GM19395 (cell line): Measurements from ENCODE around the gene SIX1.
A peak's percentile ranks its signal among the peaks of the same experiment; 100 is the strongest.

ENCODE experiments used
- ATAC-seq: cut with Tn5 transposase; IDR thresholded peaks from one replicate; pipeline ENCODE4 v1.9.1; 2021; ENCODE audit warnings: mild to moderate bottlenecking, moderate library complexity; ENCODE audit not compliant: unreplicated experiment

The SIX1 gene

DNA sequence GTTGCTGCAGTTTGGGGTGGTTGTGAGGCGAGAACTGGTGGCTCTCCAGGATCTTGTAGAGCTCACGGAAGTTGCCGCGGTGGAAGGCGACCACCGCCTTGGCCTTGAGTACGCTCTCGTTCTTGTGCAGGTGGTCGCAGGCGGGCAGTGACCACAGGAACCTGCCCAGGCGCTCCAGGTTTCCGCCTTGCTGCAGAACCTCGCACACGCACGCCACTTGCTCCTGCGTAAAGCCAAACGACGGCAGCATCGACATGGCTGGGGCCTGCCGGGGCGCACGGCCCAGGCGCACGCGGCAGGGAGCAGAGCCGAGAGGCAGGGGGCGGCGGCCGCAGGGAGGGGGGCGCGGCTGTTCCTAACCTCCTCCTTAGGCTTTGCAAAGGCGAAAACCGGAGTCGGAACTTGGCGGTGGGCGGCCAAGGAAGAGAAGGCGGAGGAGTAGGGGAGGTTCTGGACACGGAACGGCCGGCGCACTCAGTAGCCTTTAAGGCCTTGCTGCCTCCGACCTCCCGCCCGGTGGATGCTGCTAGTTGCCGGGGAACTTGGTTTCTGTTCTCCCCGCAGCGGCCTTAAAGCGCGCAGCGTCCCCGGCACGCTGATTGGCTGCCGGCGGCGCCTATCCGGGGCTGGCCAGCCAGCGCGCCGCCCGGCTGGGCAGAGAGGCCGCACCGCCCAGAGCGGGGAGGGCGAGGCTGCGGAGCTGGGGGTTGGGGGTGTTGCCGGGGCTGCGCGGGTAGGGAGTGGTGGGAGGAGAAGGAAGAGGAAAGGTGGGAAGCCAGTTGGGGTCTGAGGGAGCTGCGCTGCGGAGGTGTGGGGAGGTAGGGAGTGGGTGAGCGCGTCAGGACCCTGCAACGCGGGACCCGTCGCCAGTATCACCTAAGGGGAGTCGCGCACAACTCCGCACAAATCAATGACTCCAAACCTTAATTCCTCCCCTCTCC, at the start of gene SIX1:
TSS of gene SIX1 (minus strand) at position 544 of the 941 bp plus-strand sequence. CDS start at position 256, 288 bp downstream.
- ATAC-seq = peak; percentile 50

- ATAC-seq = no peak
Observed at GRCh38 chr14:60695327-60695726, 46.0 kb upstream of the SIX1 start.

DNA sequence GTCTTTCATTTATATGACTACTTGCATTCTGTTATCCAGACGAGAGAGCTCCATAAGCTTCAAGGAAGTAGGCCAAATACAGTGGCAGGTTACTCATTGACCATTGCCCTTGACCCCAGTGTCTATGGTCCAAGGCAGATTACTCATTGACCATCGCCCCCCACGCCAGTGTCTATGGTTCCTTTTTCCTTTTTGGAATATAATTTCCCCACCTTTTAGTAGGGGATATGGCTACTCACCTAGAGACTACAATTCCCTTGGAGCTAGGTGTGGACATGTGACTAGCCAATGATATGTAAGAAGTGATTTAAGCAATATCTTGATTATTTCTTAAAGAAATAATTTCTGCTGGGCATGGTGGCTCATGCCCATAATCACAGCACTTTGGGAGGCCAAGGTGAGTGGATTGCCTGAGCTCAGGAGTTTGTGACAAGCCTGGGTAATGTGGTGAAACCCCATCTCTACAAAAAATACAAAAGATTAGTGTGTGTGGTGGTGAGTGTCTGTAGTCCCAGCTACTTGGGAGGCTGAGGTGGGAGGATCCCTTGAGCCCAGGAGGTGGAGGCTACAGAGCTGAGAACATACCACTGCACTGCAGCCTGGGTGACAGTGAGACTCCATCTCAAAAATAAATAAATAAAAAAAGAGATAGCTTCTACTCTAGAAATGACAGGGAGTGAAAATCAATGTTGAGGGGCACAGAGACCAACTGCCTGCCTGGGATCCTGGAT, 42.3 kb upstream of the SIX1 start:
- ATAC-seq = no peak

GRCh38 chr14:60686865-60687264, 37.6 kb upstream of the SIX1 start:
- ATAC-seq = no peak

GRCh38 chr14:60684203-60684602, 34.9 kb upstream of the SIX1 start:
- no peak for ATAC-seq

DNA sequence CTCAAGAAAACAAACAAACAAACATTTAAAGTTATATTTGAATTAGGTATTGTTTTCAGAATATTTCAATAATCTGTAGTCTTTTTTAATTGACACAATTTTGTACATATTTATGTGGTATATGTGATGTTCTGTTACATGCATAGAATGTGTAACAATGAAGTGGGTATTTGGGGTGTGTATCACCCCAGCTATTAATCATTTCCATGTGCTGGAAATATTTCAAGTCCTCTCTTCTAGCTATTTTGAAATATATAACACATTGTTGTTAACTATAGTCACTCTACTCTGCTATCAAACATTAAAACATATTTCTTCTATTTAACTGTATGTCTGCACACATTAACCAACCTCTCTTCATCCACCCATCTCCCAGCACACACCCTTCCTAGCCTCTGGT, 32.0 kb upstream of the SIX1 start:
- ATAC-seq = no peak

DNA sequence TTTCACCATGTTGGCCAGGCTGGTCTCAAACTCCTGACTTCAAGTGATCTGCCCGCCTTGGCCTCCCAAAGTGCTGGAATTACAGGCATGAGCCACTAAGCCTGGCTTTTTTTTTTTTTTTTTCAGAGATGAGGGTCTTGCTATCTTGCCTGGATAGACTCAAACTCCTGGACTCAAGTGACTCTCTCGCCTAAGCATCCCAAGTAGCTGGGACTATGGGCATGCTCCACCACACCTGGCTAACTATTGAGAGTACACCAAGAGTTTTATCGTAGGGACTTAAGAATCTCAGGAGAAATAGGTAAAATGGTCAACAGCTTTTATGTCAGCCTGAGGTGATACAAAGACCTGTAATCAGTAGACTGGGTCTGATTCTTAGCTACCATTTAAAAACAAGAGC, 31.2 kb upstream of the SIX1 start:
- ATAC-seq = no peak

GRCh38 chr14:60679566-60680258, 30.4 kb upstream of the SIX1 start:
- ATAC-seq = no peak

DNA sequence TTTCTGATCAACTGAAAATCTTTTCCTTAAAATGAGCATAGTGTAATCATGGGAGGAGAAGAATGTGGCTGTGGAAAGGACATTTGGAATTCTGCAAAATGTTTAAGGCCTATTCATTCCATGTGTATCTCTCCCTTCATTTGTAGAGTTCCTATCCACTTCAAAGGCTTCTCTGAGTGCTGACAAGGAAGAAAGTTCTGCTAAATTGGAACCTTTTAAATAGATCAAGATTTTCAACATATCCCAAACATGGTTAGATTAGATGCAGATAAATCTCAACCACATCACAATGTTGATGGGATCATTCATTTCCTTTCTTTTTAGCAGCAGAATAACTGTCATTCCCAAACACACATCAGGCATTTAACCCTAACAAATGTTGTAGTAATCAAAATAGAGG, 28.4 kb upstream of the SIX1 start:
- no peak for ATAC-seq

DNA sequence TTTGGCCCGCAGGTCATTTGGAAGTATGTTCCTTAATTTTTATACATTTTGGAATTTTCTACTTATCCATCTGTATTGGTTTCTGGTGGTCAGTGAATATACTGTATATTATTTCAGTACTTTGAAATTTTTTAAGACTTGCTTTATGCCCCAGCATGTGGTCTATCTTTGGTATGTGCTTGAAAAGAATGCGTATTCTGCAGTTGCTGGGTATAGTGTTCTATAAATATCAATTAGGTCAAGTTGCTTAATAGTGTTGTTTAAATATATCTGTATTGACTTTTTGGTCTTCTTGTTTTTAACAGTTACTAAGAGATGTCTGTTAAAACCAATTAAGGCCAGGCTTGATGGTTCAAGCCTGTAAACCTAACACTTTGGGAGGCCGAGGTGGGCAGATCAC, 21.7 kb upstream of the SIX1 start:
- no peak for ATAC-seq

- no peak for ATAC-seq
Observed at GRCh38 chr14:60668431-60669112, 19.3 kb upstream of the SIX1 start.

GRCh38 chr14:60665177-60665550, 15.9 kb upstream of the SIX1 start:
- no peak for ATAC-seq

GRCh38 chr14:60662982-60663381, 13.7 kb upstream of the SIX1 start:
- ATAC-seq = no peak

- ATAC-seq = no peak
Observed at GRCh38 chr14:60661721-60662120, 12.4 kb upstream of the SIX1 start.

- no peak for ATAC-seq
Observed at GRCh38 chr14:60658909-60659585, 9.8 kb upstream of the SIX1 start.

DNA sequence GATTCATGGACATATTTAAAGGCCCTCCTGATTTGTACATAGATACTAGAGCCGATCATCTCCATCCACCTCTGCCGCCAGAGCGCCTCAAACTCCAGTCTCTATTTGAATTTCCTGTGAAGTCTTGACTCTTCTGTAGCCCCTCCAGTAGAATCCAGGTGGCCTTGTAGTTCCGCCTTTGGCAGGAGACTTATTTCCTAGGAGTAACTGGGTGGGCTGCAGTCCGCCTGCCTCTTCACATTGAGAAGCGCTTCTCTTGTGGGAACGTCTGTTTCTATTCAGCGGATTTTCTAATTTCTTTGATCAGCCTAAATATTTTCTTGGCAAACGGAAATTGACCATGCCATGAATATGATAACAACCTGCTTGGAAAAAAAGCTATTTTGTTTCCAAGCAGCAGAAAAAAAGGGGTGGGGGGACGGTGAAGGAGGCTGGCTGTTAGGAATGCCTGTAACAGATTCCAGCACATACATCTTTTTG, 9.0 kb upstream of the SIX1 start:
- no peak for ATAC-seq

GRCh38 chr14:60657456-60658210, 8.4 kb upstream of the SIX1 start:
- ATAC-seq = no peak

DNA sequence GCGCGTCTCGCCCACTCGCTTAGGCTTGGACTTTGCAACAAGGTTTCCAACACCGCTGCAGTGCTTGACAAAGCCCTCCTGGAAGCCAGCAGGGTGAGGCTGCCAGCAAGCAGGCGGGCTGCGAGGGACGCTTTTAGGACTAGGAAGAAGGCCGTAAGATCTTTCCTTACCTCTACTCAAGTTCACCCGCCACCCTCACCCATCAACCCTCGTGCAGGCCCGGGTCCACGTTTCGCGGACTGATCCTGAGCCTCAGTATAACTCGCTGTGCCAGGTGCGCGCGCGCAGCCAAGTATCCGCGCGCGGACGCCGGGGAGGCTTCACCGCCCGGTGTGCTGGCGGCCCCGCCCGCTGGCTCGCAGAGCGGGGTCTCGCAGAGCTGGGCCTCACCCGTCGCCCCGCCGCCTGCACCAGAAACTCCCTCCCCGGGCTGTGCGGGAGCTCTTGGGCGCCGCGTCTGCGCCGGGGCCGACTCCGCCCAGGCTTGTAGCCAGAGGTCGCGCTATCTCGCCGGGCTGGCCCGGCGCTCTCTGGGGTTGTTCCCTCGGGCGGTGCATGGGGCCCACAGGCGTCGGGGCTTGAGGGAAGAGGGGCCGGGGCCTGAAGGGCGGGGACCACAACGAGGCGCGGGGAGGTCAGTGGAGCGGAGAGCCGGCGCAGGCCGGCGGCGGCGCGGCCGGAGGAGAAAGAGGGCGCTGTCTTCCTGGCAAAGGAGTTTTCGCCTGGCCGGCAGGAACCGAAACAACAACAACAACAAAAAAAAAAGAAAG, 7.6 kb upstream of the SIX1 start:
- ATAC-seq = peak; percentile 82
